T-helper 1 cell (primary cell): ENCODE measurements around the gene SLC13A2.

Source experiments
- DNase-seq, 5 donors: peaks; one replicate each; pipeline ENCODE4 v3.0.0-alpha.2; 2012 to 2020

The SLC13A2 gene

DNA sequence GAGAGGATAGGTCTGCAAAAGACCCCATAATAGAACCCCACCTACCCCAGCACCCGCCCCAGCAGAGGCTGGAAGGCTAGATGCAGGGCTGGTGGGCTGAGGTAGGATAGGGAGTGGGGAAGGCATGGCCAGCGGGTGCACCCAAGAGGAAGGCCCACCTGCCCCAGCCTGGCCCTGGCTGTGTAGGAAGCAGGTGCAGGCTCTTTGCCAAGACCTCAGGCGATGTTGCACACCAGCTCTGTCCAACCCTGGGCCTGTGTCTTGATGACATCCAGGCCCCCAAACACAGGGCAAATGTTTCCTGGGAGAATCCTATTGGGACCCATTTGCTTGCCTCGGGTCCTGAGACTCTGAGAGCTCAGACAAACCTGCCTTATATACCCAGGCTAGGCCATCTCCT, 66.8 kb downstream of the SLC13A2 start:
- no peak for DNase-seq

DNA sequence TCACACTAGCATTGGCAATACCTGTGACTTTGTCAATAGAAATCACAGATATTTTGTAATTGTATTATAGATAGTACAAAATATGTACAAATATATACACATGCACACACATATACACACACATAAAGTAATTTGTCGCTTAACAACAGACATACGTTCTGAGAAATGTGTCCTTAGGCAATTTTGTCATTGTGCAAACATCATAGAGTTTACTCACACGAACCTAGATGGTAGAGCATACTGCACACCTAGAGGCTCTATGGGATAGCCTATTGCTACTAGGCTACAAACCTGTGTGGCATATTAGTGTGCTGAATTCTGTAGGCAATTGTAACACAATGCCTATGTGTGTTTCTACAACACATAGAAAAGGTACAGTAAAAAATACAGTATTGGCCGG, 68.0 kb downstream of the SLC13A2 start:
- DNase-seq, result no peak

GRCh38 chr17:28544402-28545140, 71.1 kb downstream of the SLC13A2 start:
- no peak for DNase-seq

DNA sequence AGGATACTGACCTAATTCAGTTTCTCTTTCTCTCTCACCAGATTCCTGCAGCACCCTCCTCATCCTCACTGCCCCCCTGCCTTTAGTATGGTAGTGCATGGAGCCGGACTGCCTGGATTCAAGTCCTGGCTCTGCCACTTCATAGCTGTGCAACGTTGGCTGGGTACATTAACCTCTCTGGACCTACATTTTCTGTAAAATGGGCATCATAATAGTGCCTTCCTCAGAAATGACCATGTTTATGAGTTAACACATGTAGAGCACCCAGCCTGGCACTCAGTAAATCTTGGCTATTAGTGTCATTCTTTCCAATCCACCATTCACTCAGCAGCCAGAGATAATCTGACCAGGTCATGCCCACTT, 71.7 kb downstream of the SLC13A2 start:
- no peak for DNase-seq

GRCh38 chr17:28545787-28546415, 72.5 kb downstream of the SLC13A2 start:
- no peak for DNase-seq

DNA sequence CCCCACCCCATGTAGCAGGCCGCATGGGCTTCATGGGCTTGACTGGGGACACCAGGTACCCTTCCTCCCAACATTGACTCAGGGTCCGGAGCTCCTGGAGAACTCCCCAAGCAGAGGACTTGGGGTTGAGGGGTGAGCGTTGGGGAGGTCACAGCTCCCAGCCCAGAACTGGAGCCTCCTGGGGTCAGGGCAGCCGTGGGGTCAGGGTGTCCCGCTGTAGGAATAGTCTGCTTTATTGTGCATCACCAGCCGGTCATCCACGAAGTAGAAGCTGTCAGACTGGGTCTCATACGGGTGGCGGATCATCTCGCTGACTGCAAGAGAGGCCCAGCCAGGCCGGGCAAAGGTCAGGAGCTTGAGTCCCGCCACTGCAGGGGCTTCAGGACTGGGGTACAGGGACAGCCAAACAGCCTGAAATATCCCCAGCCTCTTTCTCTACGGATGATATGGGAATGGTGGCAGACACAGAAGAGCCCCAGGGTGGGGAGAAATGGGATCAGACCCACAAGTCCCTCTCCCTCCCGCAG, 73.7 kb downstream of the SLC13A2 start:
- DNase-seq, result no peak
